Measurements from ENCODE around the gene UGT2B15.

DNA sequence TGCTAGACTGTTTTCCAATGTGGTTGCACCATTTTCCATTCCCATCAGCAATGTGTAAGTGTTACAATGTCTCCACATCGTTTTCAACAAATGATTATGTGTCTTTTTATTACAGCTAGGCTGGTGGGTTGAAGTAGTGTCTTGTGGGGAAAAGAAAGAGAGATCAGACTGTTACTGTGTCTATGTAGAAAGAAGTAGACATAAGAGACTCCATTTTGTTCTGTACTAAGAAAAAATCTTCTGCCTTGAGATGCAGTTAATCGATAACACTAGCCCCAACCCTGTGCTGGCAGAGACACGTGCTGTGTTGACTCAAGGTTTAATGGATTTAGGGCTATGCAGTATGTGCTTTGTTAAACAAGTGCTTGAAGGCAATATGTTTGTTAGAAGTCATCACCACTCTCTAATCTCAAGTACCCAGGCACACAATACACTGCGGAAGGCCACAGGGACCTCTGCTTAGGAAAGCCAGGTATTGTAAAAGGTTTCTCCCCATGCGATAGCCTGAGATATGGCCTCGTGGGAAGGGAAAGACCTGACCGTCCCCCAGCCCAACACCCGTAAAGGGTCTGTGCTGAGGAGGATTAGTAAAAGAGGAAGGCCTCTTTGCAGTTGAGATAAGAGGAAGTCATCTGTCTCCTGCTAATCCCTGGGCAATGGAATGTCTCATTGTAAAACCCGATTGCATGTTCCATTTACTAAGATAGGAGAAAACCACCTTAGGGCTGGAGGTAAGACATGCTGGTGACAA lies 23.0 kb upstream of the UGT2B15 start:
- TF ChIP-seq, protein P1, sequence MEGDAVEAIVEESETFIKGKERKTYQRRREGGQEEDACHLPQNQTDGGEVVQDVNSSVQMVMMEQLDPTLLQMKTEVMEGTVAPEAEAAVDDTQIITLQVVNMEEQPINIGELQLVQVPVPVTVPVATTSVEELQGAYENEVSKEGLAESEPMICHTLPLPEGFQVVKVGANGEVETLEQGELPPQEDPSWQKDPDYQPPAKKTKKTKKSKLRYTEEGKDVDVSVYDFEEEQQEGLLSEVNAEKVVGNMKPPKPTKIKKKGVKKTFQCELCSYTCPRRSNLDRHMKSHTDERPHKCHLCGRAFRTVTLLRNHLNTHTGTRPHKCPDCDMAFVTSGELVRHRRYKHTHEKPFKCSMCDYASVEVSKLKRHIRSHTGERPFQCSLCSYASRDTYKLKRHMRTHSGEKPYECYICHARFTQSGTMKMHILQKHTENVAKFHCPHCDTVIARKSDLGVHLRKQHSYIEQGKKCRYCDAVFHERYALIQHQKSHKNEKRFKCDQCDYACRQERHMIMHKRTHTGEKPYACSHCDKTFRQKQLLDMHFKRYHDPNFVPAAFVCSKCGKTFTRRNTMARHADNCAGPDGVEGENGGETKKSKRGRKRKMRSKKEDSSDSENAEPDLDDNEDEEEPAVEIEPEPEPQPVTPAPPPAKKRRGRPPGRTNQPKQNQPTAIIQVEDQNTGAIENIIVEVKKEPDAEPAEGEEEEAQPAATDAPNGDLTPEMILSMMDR (conservative IDR thresholded peaks at IDR 0.05 in 1 of 2, IDR thresholded peaks at IDR 0.05 in 1 of 2; ENCODE audit: extremely low read depth in 1 of 2, insufficient read depth in 1 of 2, low read depth in 1 of 2, low read length in 2 of 2) = no peak
- no peak for TF ChIP-seq EZH2 (IDR thresholded peaks at IDR 0.05; ENCODE audit: borderline replicate concordance, low read length)
